IMR-90 (cell line): Measurements from ENCODE around the gene GAL3ST3. TPM values are rescaled to one million over a fixed set of nuclear protein-coding genes. Genes with fewer than 3 reads are reported as not detected.
A peak's percentile ranks its signal among the peaks of the same experiment; 100 is the strongest.

Source experiments
- ATAC-seq: fragments of 200-7000 bp; cut with Tn5 transposase; 2 replicates; pipeline ENCODE4 v1.9.1; 2020; ENCODE audit warnings: low read depth, mild to moderate bottlenecking, moderate library complexity
- BruUV-seq: library from RNA; stranded (reverse); fragments of 400-500 nt; replicated peaks from 2 replicates; lab custom pipeline; 2021; lab: Mats Ljungman, UMichigan
- CTCF ChIA-PET: fragments of 300-600 bp; formaldehyde crosslinking; extraction: SDS; loops from one replicate; lab custom pipeline; 2021; ENCODE audit warnings: antibody characterized with exemption; lab: Yijun Ruan, JAX
- POLR2A ChIA-PET: fragments of 300-600 bp; sonication (Branson Sonifier 250); formaldehyde crosslinking; loops from one replicate; lab custom pipeline; 2022; ENCODE audit warnings: antibody characterized with exemption; ENCODE audit not compliant: unreplicated experiment; lab: Charles Lee
- DNase-seq: peaks from one replicate; pipeline ENCODE4 v3.0.0; 2013
- H2AFZ ChIP-seq: replicated peaks from 2 replicates; pipeline ENCODE3; 2013; ENCODE audit warnings: low read length, mild to moderate bottlenecking; ENCODE audit not compliant: poor library complexity
- H2AK5ac ChIP-seq: 2 replicates; pipeline ENCODE4 v1.6.1; 2013; ENCODE audit warnings: low read depth, low read length, inconsistent platforms
- H2AK9ac ChIP-seq: replicated peaks from 2 replicates; pipeline ENCODE3; 2013; ENCODE audit warnings: mild to moderate bottlenecking, low read depth, low read length, moderate library complexity; ENCODE audit not compliant: poor library complexity
- H2BK120ac ChIP-seq: 2 replicates; pipeline ENCODE4 v1.6.1; 2013; ENCODE audit warnings: low read depth, low read length, inconsistent platforms
- H2BK15ac ChIP-seq: 3 replicates; pipeline ENCODE4 v1.6.1; 2013; ENCODE audit warnings: low read depth, low read length, inconsistent platforms
- H2BK20ac ChIP-seq: 2 replicates; pipeline ENCODE4 v1.6.1; 2013; ENCODE audit warnings: low read depth, mild to moderate bottlenecking, inconsistent platforms, low read length, moderate library complexity
- H2BK5ac ChIP-seq: 2 replicates; pipeline ENCODE4 v1.6.1; 2013; ENCODE audit warnings: mild to moderate bottlenecking, low read depth, low read length, inconsistent platforms; ENCODE audit not compliant: poor library complexity, severe bottlenecking
- H3K14ac ChIP-seq: replicated peaks from 2 replicates; pipeline ENCODE4 v1.6.1; 2013; ENCODE audit warnings: low read depth, low read length, inconsistent platforms
- H3K18ac ChIP-seq: 2 replicates; pipeline ENCODE4 v1.6.1; 2013; ENCODE audit warnings: low read depth, low read length, control low read depth
- H3K23ac ChIP-seq: 2 replicates; pipeline ENCODE4 v1.6.1; 2013; ENCODE audit warnings: low read depth, low read length, inconsistent platforms
- H3K27ac ChIP-seq: 2 replicates; pipeline ENCODE4 v1.5.1; 2013; ENCODE audit warnings: mild to moderate bottlenecking, control low read depth, low read length; ENCODE audit not compliant: insufficient read depth
- H3K27me3 ChIP-seq: 2 replicates; pipeline ENCODE4 v1.6.1; 2013; ENCODE audit warnings: low read length; ENCODE audit not compliant: control insufficient read depth, insufficient read depth
- H3K36me3 ChIP-seq: 2 replicates; pipeline ENCODE4 v1.6.1; 2013; ENCODE audit warnings: low read length, mixed read lengths; ENCODE audit not compliant: control insufficient read depth, insufficient read depth
- H3K4ac ChIP-seq: 2 replicates; pipeline ENCODE4 v1.6.1; 2013; ENCODE audit warnings: low read depth, low read length, inconsistent platforms
- H3K4me1 ChIP-seq: 2 replicates; pipeline ENCODE4 v1.6.1; 2013; ENCODE audit warnings: low read length, mixed read lengths; ENCODE audit not compliant: control insufficient read depth, insufficient read depth
- H3K4me2 ChIP-seq: 2 replicates; pipeline ENCODE4 v1.6.1; 2013; ENCODE audit warnings: low read depth, mild to moderate bottlenecking, control low read depth, low read length, moderate library complexity
- H3K4me3 ChIP-seq: 2 replicates; pipeline ENCODE4 v1.5.1; 2013; ENCODE audit warnings: low read depth, mild to moderate bottlenecking, control low read depth, low read length, moderate library complexity; ENCODE audit not compliant: insufficient read depth
- H3K56ac ChIP-seq: 2 replicates; pipeline ENCODE4 v1.6.1; 2013; ENCODE audit warnings: low read length, inconsistent platforms; ENCODE audit not compliant: insufficient read depth; ENCODE audit errors: extremely low read depth
- H3K79me1 ChIP-seq, 2 experiments: 2 replicates each; pipeline ENCODE4 v1.6.1; 2013; ENCODE audit warnings: low read length in 2 of 2, inconsistent platforms in 1 of 2, low read depth in 1 of 2
- H3K9ac ChIP-seq: 2 replicates; pipeline ENCODE4 v1.6.1; 2013; ENCODE audit warnings: low read depth, low read length, control low read depth
- H3K9me1 ChIP-seq: 2 replicates; pipeline ENCODE4 v1.6.1; 2013; ENCODE audit warnings: low read length, inconsistent platforms; ENCODE audit not compliant: insufficient read depth
- H3K9me3 ChIP-seq: 2 replicates; pipeline ENCODE4 v1.6.1; 2013; ENCODE audit warnings: low read length; ENCODE audit not compliant: control insufficient read depth, insufficient read depth
- H4K20me1 ChIP-seq: 2 replicates; pipeline ENCODE4 v1.6.1; 2013; ENCODE audit warnings: low read length, inconsistent platforms; ENCODE audit not compliant: insufficient read depth
- H4K5ac ChIP-seq: 2 replicates; pipeline ENCODE4 v1.6.1; 2013; ENCODE audit warnings: mild to moderate bottlenecking, low read depth, low read length, control low read depth
- H4K8ac ChIP-seq, 2 experiments: 2 replicates each; pipeline ENCODE4 v1.6.1; 2013; ENCODE audit warnings: low read depth in 2 of 2, low read length in 2 of 2, control low read depth in 1 of 2, inconsistent platforms in 1 of 2
- H4K91ac ChIP-seq: 2 replicates; pipeline ENCODE4 v1.6.1; 2013; ENCODE audit warnings: low read depth, low read length, inconsistent platforms; ENCODE audit not compliant: insufficient read depth
- CEBPB ChIP-seq: IDR thresholded peaks from 2 replicates; pipeline ENCODE4 v1.6.1; 2012; ENCODE audit warnings: low read depth, low read length, improper control_type of control experiment
- CTCF ChIP-seq: conservative IDR thresholded peaks from 2 replicates; pipeline ENCODE4 v1.5.1; 2012; ENCODE audit warnings: mild to moderate bottlenecking, low read depth, low read length, improper control_type of control experiment
- FOS ChIP-seq: fragments of 150-350 bp; IDR thresholded peaks from 2 replicates; pipeline ENCODE4 v1.6.1; 2016; ENCODE audit warnings: low read depth, low read length
- MAZ ChIP-seq: IDR thresholded peaks from 2 replicates; pipeline ENCODE4 v1.6.1; 2012; ENCODE audit warnings: low read depth, mild to moderate bottlenecking, low read length, improper control_type of control experiment, moderate library complexity, borderline replicate concordance
- MXI1 ChIP-seq: IDR thresholded peaks from 2 replicates; pipeline ENCODE4 v1.6.1; 2012; ENCODE audit warnings: low read depth, mild to moderate bottlenecking, low read length, moderate library complexity, borderline replicate concordance
- POLR2A ChIP-seq: IDR thresholded peaks from 2 replicates; pipeline ENCODE4 v1.6.1; 2012; ENCODE audit warnings: mild to moderate bottlenecking, low read depth, low read length
- RAD21 ChIP-seq: IDR thresholded peaks from 2 replicates; pipeline ENCODE4 v1.6.1; 2012; ENCODE audit warnings: low read length, improper control_type of control experiment
- SMC3 ChIP-seq: fragments of 150-350 bp; IDR thresholded peaks from 2 replicates; pipeline ENCODE4 v1.6.1; 2016; ENCODE audit warnings: low read depth, mild to moderate bottlenecking, antibody characterized with exemption, low read length, moderate library complexity
- WGBS, 2 experiments: methylation state at CpG; one replicate each; pipeline versions ENCODE4 v1.1.5 to v1.1.7; 2013; ENCODE audit warnings: missing lambda C conversion rate in 2 of 2; ENCODE audit not compliant: insufficient read length in 1 of 2; ENCODE audit errors: extremely low coverage in 2 of 2; 5-methylcytosine and 5-hydroxymethylcytosine counted together
- dilution Hi-C: fragments of 300-500 bp; cut with HindIII; formaldehyde crosslinking; loops from one replicate; pipeline ENCODE4 v1.14.3; 2018; ENCODE audit warnings: low sequenced_read_pairs; ENCODE audit not compliant: unreplicated experiment
- in situ Hi-C: fragments of 300-500 bp; cut with MboI; formaldehyde crosslinking; loops from 3 replicates; pipeline ENCODE4 v1.14.3; 2019; ENCODE audit warnings: low sequenced_read_pairs, inconsistent platforms, mixed read lengths
- intact Hi-C: fragments of 100-400 bp; cut with micrococcal nuclease; formaldehyde crosslinking; loops from 2 replicates; pipeline ENCODE4 v1.10.0; 2022
- polyA plus RNA-seq, 3 experiments: library from polyadenylated mRNA; depleted of rRNA; stranded (reverse); fragments of >200 nt; gene quantifications; 2 replicates each; pipeline ENCODE4 v1.2.3, GENCODE V29; 2012; ENCODE audit warnings: low replicate concordance in 1 of 3
- total RNA-seq: library from RNA; depleted of rRNA; stranded (reverse); fragments of >200 nt; gene quantifications from 2 replicates; pipeline ENCODE4 v1.2.3, GENCODE V29; 2012

GAL3ST3 gene
- total and polyA plus RNA-seq, 2 of the 4 experiments (the other 2 are of a cell fraction) = 0.19 TPM; not detected in 1

GRCh38 chr11:66020618-66021357 lies 28.2 kb downstream of the GAL3ST3 start:
- Histone ChIP-seq H3K23ac (no peak overlapping the region; the same call in 1 of the 2 replicates), H3K4me2 (no peak overlapping the region), H4K8ac (peak overlapping the region; percentile 78 to 81), H3K27ac (peak overlapping the region; percentile 10; the same call in 1 of the 2 replicates), H3K36me3 (no peaks in the 10 kb centered on the region), H3K56ac (no peak overlapping the region), H3K4me1 (peaks cover 10% of the 10 kb centered on the region), H2AK5ac (peak overlapping the region; percentile 94), H3K14ac (0 out of 2 replicates have a peak overlapping the region, but pooled peaks have one; percentile 46), H2AFZ (peak overlapping the region; percentile 79), H2BK20ac (peak overlapping the region; percentile 70), H3K27me3 (no peaks in the 10 kb centered on the region; the same call in 1 of the 2 replicates), H2BK120ac (peak overlapping the region; percentile 73), H4K20me1 (no peaks in the 10 kb centered on the region; the same call in 1 of the 2 replicates), H3K9me1 (peaks cover 11% of the 10 kb centered on the region), H4K5ac (peak overlapping the region; percentile 79; the same call in 1 of the 2 replicates), H3K9ac (no peak overlapping the region), H2BK5ac (peak overlapping the region; percentile 71), H2AK9ac (peak overlapping the region; percentile 92), H2BK15ac (peak overlapping the region; percentile 88; the same call in 1 of the 3 replicates), H3K79me1 (peaks cover 0 to 4% of the 10 kb centered on the region in 2 experiments; a peak in 1 of 4 replicates), H3K18ac (no peak overlapping the region), H3K4ac (peak overlapping the region; percentile 85), H4K91ac (peak overlapping the region; percentile 73), H3K4me3 (no peak overlapping the region), H3K9me3 (no peaks in the 10 kb centered on the region)
- intact Hi-C loops (no loop called here), in situ Hi-C loops (no loop called here), dilution Hi-C loops (no loop called here)
- ATAC-seq (peak; percentile 80), DNase-seq (peak; percentile 79)
- POLR2A ChIA-PET = interaction anchor here (0.7 kb wide), 1 partner anchor 15 kb away, joined by 4 read pairs; no protein-coding TSS in a partner anchor
- WGBS, 2 experiments = no CpG with 5 or more reads among the region's 25 CpGs
- no TSS peak for BruUV-seq
- TF ChIP-seq MAZ (peak; percentile 77; the same call in 1 of the 2 replicates), CEBPB (no peak), FOS (peak; percentile 72), CTCF (no peak), RAD21 (no peak), POLR2A (no peak), SMC3 (no peak), MXI1 (no peak)
- CTCF ChIA-PET = no interaction called here
